Amygdala (tissue), 56 donors: Measurements from ENCODE around the gene CAPZA1.
"Not testable (repeated sequence)": the region's sequence is repeated elsewhere in the genome, so short reads cannot be mapped to it uniquely, and the experiment has no call there.

ENCODE experiments used
- DNase-seq, 56 donors: peaks; one replicate each; lab custom pipeline; 2025; lab: John Stamatoyannopoulos, UW

CAPZA1 gene

DNA sequence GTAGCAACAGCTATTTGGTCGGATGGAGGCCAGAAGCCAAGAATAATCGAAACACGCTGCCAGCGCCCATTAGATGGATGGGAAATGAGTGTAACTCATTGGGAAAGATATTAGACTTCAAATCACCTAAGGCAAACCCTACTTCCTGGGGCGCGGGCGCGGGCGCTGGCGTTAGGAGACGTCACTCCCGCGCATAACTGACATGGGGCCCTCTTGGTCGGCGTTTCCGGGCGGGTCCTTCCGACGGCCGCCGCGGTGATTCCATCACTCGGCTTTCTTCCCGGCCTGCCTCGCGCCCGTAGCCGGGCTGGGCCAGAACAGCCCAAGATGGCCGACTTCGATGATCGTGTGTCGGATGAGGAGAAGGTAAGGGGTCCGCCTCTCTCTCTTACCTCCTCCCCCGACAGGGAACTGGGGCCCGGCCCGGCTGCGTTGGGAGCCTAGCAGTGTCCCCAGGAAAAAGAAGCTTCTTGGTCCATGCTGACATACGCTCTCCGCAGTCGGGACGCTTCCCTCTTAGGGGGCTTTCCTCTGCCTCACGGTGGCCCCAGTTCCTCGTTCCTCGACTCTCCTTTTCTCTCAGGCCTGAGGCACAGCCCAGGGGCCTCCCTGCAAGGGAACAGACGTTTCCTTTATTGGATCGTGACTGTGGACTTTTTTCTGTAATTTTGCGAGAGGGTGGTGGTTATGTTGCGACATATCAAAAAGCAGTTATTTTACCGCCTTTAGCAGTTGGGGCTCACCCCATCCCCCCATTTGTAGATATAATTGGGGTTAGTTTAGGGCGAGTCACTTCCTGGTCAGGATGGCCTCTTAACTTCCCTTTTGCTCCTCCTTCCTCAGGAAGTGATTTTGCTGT, at the start of gene CAPZA1:
Gene CAPZA1, plus strand, starts transcription at position 315 of the 859 bp plus-strand sequence. Its CDS starts 13 bp downstream, at position 328.
- DNase-seq: peak; percentile 44 to 93 (median 84)

DNA sequence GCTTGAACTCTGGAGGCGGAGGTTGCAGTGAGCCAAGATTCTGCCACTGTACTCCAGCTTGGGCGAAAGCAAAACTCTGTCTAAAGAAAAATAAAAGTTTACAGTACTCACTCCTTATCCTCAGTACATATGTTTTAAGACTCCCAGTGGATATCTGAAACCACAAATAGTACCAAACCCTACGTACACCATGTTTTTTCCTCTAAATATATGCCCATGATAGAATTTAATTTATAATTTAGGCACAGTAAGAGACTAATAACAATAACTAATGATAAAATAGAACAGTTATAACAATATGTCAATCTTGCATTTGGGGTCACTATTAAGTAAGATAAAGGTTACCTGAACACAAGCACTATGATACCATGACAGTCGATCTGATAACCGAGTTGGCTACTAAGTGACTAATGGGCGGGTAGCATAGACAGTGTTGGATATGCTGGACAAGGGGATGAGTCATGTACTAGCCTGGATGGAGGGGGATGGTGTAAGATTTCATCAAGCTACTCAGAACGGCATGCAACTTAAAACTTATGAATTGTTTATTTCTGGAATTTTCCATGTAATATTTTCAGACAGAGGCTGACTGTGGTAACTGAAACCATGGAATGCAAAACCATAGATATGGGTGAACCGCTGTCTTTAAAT, 44.4 kb upstream of the CAPZA1 start:
- no peak for DNase-seq

DNA sequence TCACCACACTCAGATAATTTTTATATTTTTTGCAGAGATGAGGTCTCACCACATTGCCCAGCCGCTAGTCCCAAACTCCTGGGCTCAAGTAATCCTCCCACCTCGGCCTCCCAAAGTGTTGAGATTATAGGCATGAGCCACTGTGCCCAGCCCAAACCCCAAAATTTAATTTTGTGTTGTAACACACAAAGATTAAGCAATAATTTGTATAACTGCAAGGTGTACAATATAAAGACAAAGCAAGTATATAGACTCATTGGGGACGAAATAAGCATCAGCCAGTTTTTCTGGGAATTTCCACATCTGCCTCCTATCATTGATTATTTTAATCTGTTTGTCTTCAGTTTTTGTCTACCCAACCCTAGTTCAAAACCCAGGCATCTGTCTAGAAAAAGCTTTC, 43.4 kb upstream of the CAPZA1 start:
- no peak for DNase-seq

DNA sequence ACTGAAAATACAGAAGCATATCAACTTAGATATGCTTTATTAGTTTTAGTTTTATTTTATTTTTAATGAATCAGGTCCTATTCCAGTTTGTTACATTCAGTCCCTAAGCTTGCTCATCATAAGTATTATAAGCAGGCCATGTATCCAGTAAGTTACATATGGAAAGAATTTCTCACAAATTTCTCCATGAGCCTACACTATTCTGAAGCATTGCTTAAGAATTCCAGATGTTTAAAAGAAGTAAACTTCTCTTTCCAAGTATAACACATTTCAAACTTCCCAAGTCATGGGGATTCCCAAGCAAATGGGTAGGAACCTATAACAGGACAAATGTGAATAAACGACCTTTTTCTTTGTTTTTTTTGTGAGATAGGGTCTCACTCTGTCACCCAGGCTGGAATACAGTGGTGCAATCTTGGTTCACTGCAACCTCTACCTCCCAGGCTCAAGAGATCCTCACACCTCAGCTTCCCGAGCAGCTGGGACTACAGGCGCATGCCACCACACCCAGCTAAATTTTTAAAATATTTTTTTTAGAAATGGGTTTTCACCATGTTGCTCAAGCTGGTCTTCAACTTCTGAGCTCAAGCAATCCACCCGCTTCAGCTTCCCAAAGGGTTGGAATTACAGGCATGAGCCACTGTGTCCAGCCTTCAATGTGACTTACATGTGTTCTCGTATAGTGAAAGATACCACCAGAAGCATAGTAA, 39.7 kb upstream of the CAPZA1 start:
- DNase-seq: no peak

DNA sequence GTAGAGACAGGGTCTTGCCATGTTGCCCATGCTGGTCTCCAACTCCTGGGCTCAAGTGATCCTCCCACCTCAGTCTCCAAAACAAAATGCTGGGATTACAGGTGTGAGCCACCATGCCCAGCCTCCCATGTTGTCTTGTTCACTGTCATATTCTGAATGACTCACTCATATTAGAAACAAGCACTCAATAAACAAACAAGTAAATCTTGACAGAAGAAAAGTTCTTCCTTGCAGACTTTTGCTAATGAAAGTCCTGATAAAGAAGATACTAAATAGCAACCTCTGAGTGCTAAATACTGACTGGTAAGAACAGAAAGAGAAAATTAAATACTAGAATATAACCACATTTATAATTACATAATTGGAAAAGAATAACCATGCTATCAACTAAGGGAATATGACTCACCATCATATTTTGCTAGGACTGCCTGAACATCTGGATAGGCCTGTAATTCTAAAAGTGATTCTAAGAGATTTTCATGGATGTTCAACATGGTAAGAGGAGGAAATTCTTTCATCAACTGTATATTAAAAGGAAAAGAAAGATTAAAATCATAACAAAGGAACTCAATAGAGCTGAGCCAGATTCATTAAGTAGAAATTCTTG, 37.9 kb upstream of the CAPZA1 start:
- no peak for DNase-seq

DNA sequence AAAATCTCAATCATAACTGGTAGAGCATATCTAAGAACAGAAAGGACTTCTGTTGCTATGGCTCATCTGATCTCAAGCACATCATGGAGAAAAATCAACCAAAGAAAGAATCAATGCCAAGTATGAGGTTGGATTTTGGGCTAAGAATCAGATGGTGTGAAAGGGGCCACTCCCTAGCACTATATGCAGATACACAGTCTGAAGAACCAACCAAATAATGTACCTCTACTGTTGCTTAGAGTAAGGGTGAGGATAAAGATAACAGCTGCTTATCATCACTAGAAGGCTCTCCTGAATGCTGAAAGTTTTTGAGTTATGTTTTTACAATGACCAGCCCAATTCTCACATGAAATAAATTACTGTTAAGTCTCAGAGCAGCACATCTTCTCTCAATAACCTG, 36.3 kb upstream of the CAPZA1 start:
- no peak for DNase-seq

DNA sequence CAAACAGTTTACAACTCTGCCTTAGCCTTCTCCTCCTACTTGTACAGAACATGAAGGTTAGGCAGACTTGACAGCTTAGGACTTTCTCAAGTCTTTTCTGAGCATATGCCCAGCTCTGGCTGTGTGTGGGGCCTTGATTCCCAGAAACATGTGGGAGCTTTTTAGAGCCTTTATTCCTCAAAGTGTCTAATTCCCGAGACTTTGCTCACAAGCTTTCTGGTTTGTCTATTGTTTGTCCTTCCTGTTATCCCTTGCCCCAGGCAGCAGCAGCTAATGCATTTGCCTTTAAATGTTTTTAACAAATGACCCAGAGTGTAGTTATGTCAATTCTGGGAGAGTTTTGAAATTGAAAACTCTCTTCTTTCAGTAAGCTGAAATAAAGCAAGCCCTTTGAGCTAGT, 29.9 kb upstream of the CAPZA1 start:
- DNase-seq: no peak

DNA sequence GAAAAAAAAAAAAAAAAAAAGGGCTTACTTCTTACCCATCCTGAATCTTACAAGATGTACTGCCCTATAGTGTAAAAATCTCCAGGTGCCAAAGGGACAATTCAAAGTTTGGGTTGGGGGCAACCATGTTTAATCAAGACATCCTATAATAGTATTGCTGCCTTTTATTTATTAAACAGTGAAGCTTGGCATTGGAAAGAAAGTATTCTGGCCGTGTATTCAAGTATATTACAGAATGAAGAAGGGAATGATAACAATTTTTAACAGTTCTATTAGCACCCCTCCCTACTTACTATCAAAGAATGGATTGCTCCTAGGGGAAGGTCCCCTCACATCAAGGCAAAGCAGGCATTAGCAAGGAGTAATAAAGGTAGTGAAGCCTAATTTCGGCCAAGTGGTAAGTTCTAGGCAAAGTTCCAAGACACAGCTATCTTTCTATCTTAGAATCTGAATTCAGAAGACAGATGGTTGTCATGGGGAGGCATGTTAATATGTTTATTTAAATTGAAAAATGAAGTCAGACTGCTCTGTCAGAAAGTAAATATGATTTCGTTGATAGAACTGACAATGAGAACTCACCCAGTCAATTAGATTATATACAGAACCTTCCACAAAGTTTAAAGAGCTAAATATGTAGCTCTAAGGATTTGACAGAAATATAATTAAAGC, 25.3 kb upstream of the CAPZA1 start:
- DNase-seq: no peak

DNA sequence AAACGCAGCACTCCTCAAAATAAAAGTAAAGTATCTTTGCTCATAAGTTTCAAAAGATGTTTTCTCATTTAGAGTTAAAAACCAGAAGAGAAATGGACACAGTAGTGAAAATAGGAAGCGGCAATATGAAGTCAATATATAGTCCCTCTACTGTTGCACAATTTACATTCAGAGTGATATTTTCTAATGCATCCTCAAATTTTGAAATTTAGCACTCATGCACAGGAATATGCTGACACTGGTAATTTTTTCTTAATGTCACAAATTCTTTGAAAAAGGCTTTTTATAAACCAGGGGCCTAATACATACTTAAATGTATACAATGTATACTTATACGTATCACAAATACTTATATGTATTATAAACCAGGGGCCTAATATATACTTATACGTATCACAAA, 20.2 kb upstream of the CAPZA1 start:
- DNase-seq: no peak

DNA sequence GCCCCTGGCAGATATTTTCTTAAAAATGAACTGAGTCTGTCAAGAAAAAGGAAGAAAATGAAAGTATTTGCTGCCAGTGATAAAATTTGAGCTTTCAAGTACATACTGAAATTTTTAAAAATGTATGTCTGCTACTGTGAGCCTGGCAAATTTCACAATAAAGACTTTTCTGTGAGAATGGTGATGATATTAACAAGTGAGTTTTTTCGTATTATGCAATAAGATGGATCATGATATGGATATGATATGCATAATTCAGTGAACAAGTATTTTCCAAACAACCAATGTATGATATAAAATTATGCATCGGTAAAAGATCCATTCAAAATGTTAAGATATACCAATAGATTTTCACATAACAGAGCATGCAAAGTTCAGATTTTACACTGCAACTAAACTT, 16.6 kb upstream of the CAPZA1 start:
- no peak for DNase-seq

DNA sequence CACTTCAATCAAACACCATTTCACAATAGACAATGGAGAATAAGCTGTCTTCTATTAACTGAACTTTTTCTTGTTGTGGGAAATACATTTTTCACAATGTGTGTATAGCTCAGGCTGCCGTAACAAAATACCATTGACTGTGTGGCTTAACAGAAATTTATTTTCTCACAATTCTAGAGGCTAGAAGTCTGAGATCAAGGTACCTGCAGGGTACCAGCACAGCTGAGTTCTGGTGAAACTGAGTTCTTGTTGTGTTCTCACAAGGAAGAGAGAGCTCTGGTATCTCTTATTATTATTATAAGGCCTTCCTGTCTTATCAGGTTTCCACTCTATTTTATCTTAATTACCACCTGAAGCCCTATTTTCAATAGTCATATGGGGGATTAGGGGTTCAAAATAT, 16.1 kb upstream of the CAPZA1 start:
- no peak for DNase-seq

DNA sequence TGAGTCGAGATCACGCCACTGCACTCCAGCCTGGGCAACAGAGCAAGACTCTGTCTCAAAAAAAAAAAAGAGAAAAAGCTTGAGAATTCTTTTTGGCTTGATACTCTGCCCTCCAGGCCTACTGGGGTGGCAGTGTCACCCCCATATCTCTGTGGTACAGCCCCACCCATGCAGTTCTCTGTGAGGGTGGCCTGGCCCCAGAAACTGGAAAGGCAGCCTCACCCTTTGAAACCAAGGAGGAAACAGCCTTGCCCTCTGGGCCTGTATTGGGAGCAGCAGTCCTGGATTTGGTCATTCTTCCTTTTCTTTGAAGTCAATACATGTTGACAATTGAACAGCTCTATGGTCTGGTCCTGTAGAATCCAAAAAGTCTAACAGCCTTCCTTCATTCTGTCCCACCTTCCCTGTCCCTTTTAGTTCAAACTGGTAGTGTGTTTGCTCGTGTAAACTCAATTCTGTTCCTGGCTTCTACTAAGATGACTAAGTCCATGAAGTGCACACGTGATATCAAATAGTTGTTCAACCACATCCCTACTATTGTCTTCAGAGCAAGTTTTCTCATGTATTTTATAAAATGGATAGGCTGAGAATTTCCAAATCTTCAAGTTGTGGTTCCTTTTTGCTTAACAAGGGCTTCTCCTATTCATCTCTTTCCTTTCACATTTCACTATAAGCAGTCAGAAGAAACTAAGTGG, 13.9 kb upstream of the CAPZA1 start:
- DNase-seq: no peak

DNA sequence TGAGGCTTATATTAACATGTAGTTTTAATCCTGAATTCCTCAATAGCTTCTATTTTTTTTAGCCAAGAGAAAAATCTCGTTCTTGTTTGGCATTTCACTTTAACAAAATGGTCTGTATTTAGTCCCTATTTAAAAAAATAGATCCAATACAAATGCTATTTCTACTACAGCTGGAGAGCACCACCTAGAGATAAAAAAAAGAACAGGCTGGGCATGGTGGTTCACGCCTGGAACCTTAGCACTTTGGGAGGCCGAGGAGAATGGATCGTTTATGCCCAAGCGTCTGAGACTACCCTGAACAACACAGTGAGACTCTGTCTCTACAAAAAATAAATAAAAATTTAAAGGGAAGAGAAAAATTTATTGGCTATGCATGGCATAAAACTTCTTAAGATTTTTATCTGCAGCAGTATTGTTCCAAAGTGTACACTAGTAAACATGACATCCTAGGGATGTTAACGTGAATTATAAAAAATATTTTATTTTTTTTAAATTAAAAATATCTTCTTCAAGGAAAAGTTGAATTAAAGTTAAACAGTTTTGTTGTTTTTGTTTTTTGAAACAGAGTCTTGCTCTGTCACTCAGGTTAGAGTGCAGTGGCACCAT, 5.1 kb upstream of the CAPZA1 start:
- no peak for DNase-seq

DNA sequence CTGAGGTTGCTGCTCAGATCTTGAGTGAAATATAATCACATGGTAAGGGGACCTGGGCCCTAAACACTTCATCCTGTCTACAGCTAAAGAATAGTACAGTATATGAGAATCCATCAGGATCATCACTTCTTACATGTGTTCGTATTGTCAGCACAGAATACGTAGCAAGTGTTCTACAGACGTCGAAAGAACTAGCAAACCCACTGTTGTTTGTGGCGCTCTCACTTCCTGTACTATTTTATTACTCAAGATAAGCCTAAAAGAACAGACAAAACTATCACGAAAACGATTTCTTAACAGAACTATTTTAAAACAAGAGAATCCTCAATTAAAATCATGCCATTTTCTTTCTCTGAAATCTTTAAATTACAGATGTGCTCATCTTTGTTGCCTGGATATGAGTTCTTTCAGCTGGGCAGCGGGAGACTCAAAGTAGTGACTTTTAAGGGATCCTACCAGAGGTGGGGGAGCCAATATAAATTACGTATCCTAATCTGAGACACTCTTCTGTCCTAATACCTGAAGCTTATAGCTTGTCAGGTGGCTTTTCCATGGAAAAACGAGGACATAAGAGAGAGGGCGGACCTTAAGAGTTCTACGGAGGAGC, 1.4 kb upstream of the CAPZA1 start:
- DNase-seq: peak in 2 of 56 donors; percentile 15 to 20

DNA sequence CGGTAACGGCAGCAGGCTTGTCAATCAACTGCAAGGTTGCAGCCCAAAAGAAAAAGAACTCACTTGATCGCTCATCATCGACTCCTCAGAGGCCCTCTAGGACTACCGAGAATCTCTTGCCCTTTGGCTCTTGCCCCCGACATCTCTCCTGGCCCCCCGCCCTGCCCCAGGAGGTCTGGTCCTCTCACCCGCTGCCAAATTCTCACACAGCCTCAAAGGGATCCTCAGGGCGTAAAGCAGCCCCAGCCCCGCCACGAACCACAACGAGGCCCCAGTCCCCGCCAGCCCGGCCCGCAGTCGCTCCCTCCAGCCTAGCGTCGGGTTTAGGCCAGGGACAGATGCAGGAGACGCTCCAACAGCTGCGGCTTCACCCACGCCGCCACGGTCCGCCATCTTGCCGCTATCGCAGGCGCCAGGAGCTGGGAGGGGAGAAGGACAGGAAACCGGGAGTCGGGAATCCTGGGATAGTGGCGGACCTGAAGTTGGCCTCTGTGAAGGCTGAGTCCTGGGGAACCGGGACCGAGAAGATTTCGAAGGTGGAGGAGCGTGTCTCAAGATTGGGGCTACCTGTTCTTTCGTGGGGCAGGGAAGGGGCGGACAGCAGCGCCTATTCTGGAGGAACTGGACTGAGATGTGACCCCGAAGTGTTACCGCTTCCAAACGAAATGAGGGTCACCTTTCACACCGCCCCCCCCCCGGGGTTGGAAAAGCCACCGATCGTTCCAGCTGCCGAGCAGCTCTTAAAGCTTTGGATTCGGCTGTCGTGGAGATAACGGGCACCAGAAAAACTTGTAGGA, 713 bp upstream of the CAPZA1 start, which contains the start of gene ST7L:
Gene ST7L, minus strand, starts transcription at position 421 of the 797 bp plus-strand sequence. Its CDS starts 28 bp downstream, at position 393.
- DNase-seq: peak in 54 of 56 donors; percentile 46 to 89 (median 74)

DNA sequence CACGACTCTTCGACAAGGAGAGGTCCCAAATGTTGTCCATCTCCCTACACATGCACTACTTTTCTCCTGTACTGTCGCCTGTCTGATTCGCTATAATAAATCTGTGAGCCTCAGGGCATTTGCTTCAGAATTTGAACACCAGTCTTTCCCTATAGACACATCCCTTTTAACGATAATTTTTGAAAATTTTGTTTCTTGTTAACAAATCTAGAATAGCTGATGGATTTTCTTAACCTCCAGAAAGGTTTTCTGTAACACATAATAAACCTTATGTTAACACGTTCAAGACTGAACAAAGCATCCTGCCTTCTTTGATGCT, 704 bp downstream of the CAPZA1 start:
- no peak for DNase-seq

DNA sequence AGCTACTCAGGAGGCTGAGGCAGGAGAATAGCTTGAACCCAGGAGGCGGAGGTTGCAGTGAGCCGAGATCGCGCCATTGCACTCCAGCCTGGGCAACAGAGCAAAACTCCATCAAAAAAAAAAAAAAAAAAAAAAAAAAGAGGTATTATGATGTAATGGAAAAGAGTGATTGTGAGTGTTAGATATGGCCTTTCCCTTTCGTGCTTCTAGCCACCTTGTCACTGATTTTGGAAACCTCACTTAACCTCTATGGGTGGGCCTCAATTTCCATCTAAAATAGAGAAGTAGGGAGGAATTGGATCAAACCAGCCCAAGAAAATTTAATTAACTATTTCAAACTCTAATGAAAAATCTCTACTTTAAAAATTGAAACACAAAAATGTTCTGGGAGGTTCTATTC, 4.9 kb downstream of the CAPZA1 start:
- DNase-seq: not testable (repeated sequence)

DNA sequence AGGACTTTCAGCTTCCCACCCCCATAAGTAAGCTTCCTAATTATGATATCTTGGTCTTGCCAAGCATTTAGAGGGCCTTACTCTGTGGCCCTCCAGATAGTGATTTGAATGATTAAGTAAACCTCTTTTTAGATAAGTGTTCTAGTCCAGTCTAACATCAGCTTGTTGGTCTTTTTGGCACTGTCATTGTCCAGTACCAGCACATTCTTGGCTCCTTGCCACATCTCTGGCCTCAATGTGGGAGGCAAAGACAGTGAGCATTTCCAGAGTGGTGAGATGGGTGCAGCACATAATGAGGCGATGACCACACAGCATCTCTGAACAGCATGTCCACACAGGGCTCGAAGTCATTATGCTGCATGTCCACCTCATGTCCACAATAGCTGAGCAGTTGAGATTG, 6.1 kb downstream of the CAPZA1 start:
- DNase-seq: peak in 6 of 56 donors; percentile 1 to 62 (median 14)
